Muscle layer of colon (tissue), 2 donors: Measurements from ENCODE around the gene CDC42EP4.

Source experiments
- H3K27ac ChIP-seq: one replicate; pipeline ENCODE4 v1.7.0; 2013; ENCODE audit warnings: low read depth, mild to moderate bottlenecking, low read length, moderate library complexity
- H3K27me3 ChIP-seq, 2 donors: one replicate each; pipeline ENCODE4 v1.7.0; 2013; ENCODE audit warnings: low read length in 2 of 2, mild to moderate bottlenecking in 2 of 2; ENCODE audit not compliant: insufficient read depth in 2 of 2, control insufficient read depth in 1 of 2
- H3K36me3 ChIP-seq: one replicate; pipeline ENCODE4 v1.7.0; 2013; ENCODE audit warnings: mild to moderate bottlenecking, low read length; ENCODE audit not compliant: insufficient read depth
- H3K4me1 ChIP-seq: one replicate; pipeline ENCODE4 v1.7.0; 2013; ENCODE audit warnings: mild to moderate bottlenecking, low read length; ENCODE audit not compliant: insufficient read depth
- H3K4me3 ChIP-seq, 2 donors: one replicate each; pipeline ENCODE4 v1.7.0; 2013; ENCODE audit warnings: low read length in 2 of 2, low read depth in 1 of 2, mild to moderate bottlenecking in 1 of 2, moderate library complexity in 1 of 2
- H3K9ac ChIP-seq: one replicate; pipeline ENCODE4 v1.7.0; 2013; ENCODE audit warnings: low read length
- H3K9me3 ChIP-seq: one replicate; pipeline ENCODE4 v1.7.0; 2013; ENCODE audit warnings: mild to moderate bottlenecking, low read length
- donor health status: abdominal sarcoma.
- donor health status: Adenocarcinoma of cecum.

CDC42EP4 gene

DNA sequence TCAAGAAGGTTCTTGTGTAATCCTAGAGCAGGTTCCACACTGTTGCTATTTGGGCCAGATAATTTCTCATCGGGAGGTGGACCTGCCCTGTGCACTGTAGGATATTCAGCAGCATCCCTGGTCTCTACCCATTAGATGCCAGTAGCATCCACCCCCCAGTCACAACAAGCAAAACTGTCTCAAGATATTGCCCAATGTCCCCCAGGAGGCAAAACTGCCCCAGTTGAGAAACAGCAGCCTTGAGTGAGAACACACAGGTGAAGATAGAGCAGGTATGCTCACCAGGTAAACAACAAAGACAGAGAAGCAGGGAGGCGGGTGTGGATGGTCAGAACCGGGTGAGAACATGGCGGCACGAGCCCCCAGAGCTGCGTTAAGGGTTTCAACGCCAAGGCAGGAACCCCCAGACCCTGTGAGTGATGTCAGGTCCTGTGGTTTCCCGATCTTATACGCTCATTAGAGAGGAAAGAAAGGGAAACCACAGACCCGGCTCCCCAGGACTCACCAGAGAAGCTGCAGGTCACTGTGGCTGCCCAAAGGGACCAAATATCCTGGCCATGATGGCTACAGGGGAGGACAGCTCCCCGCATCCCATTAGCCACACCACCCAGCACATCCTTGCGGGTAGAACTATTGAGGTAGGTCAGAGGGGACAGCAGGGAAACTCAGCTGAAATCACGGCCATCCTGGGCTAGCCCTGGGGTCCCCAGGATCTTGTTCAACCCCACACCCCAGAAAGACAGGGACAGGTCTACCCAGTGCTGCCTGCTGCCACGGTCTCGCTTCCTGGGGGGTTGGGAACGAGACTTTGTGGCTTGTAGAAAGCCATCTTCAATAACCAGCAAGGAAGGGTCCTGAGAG is 21.2 kb downstream of the CDC42EP4 start:
- H3K9me3 ChIP-seq = no peaks in the 10 kb centered on the region
- peak overlapping the region; percentile 47 for H3K9ac ChIP-seq
- H3K4me3 ChIP-seq = peak overlapping the region; percentile 2 to 9
- H3K4me1 ChIP-seq = peaks cover 98% of the 10 kb centered on the region
- peak overlapping the region; percentile 65 for H3K27ac ChIP-seq
- H3K27me3 ChIP-seq = no peaks in the 10 kb centered on the region
- peaks cover 13% of the 10 kb centered on the region for H3K36me3 ChIP-seq

DNA sequence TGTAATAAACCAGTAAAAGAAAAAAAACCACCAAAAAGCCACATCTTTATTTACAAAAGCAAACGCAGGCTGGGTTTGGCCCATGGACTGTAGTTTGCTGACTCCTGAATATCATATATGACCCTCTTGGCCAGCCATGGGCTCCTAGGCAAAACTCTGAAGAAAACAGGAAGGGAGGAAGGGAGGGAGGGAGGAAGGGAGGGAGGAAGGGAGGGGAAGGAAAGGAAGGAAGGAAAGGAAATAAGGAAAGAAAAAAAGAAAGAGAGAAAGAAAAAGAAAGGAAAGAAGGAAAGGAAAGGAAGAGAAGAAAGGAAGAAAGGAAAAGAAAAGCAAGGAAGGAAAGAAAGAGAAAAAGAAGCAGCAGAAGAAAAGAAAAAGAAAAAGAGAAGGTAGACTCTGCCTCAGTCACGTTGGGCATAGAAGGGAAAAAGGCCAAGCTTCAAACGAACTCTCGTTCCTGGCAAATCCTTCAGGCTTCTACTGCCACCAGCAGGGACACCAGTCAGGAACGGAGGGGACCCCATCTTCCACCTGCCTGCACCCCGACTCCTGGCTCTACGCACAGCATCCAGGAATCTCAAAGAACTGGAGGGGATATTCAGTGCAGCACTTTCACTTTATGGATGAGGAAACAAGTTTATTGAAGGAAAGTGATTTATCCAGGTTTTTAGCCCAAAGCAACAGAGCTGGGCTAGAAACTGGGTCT is 22.1 kb downstream of the CDC42EP4 start:
- Histone ChIP-seq H3K27me3 (no peaks in the 10 kb centered on the region), H3K9me3 (no peaks in the 10 kb centered on the region), H3K9ac (peak overlapping the region; percentile 47), H3K4me1 (peaks cover 99% of the 10 kb centered on the region), H3K4me3 (no peak overlapping the region), H3K36me3 (peaks cover 16% of the 10 kb centered on the region), H3K27ac (peak overlapping the region; percentile 65)

DNA sequence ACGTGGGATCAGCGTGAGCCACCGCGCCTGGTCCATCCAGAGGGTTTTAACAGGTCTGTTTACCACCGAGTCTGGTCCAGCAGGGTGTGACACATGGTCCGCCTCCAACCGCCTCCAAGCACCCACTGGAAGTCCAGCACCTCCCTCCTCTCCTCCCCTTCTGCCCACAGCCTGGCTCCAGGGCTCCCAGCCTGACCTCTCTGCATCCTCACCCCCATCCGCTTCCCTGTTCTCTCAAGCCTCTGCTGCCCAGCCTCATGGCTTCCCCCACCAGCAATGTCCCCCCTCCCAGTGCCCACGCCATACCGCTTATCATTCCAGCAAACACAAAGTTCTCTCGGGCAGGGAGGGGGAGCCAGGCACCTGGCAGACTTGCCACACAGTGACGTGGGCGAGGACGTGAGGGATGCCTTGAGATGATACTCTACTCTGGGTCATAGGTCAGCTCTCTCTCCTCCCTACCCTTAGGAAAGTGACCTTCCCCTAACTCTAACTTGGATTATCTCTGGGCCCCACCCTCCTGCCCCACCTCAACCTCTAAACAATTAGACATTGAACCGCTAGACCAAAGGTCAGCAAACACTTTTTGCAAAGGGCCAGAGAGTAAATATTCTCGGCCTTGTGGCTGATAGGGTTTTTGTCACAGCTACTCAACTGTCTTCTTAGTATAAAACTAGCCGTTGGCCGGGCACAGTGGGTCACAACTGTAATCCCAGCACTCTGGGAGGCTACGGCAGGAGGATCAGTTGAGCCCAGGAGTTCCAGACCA is 23.1 kb downstream of the CDC42EP4 start:
- Histone ChIP-seq H3K9me3 (no peaks in the 10 kb centered on the region), H3K27me3 (no peaks in the 10 kb centered on the region), H3K27ac (peak overlapping the region; percentile 65), H3K4me3 (no peak overlapping the region), H3K36me3 (peaks cover 16% of the 10 kb centered on the region), H3K4me1 (peaks cover 99% of the 10 kb centered on the region), H3K9ac (peak overlapping the region; percentile 5)

DNA sequence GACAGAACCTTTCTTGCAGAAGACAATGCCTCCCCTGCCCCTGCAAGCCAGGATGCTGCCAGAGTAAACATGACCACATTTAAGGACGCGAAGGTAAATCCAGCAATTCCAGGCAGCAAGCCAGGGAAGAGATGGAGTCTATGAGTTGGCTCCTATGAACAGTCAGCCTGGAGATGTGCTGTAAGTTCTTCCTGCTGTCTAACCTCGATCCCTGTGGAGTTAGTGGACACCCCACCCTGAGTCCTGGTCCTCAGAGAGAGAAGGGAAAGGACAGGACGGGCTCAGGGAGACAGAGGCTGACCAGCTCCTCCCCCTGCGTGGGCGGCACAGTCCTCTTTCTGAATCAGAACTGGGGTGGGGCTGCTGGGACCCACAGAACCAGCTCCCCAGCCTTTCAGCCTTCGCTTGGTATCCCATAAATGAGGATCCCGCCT is 24.9 kb downstream of the CDC42EP4 start:
- Histone ChIP-seq H3K9ac (peak overlapping the region; percentile 21), H3K4me3 (peak overlapping the region in 1 of 2 donors; percentile 23), H3K4me1 (peaks cover 84% of the 10 kb centered on the region), H3K27ac (peak overlapping the region; percentile 81), H3K9me3 (no peaks in the 10 kb centered on the region), H3K27me3 (no peaks in the 10 kb centered on the region), H3K36me3 (peaks cover 16% of the 10 kb centered on the region)

DNA sequence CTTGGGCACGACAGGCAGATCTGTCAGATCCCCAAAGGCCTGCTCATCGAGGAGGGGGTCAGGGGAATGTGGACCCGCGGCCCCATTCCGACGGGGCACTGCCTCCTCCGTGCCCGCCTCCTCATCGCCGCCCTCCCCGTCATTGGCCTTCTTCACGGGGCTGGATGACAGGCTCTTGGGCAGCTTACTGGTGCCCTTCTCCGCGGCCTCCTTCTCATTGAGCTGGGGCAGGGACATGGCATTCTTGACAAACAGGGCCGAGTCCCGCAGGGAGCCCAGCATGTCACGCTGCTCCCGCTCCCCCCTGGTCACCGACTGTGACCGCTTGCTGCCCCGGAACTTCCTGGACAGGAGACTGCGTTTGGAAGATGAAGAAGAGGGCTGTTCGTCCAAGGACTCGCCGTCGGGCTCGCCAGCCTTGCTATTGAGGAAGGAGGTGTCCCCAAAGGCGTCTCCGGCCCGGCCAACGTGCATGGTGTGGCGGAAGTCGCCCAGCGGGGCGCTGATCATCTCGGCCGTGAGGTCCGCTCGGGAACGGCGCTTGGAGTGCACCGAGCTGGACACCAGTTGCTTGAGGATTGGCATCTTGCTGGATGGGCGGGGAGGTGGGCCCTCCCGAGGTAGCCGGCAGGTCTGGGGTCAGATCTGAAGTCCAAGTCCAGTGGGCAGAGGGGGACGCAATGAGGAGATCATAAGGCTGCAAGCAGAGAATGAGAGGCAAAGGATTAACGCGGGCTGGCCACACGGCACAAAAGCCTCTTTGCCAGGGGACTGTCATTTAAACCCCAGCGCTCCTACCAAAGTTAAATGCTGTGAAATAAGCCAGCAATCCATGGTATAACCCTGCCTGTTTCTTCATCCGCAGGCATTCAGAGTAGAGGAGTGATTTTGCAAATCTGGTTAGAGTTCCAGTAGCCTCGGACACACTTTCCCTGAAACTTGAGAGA is 25.6 kb downstream of the CDC42EP4 start:
- Histone ChIP-seq H3K36me3 (peaks cover 16% of the 10 kb centered on the region), H3K27me3 (no peaks in the 10 kb centered on the region), H3K4me1 (peaks cover 77% of the 10 kb centered on the region), H3K4me3 (peak overlapping the region in 1 of 2 donors; percentile 23), H3K9ac (peak overlapping the region; percentile 21), H3K27ac (peak overlapping the region; percentile 81), H3K9me3 (no peaks in the 10 kb centered on the region)

DNA sequence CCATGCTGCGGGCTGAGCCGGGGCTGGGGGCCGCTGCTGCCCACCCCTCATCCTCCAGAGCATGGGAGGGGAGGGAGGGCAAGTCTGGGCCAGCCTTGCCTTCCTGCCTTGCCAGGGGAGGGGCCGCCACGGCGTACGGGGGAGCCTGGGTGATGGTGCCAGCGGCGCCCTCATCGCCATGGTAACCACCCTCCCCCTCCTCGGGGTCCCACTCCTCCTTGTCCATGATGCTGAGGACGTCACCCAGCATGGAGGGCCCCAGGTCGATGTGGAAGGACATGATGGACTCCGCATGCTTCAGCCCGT is 26.2 kb downstream of the CDC42EP4 start:
- Histone ChIP-seq H3K27ac (peak overlapping the region; percentile 14), H3K9me3 (no peaks in the 10 kb centered on the region), H3K36me3 (peaks cover 16% of the 10 kb centered on the region), H3K4me1 (peaks cover 70% of the 10 kb centered on the region), H3K4me3 (no peak overlapping the region), H3K27me3 (no peaks in the 10 kb centered on the region), H3K9ac (no peak overlapping the region)

DNA sequence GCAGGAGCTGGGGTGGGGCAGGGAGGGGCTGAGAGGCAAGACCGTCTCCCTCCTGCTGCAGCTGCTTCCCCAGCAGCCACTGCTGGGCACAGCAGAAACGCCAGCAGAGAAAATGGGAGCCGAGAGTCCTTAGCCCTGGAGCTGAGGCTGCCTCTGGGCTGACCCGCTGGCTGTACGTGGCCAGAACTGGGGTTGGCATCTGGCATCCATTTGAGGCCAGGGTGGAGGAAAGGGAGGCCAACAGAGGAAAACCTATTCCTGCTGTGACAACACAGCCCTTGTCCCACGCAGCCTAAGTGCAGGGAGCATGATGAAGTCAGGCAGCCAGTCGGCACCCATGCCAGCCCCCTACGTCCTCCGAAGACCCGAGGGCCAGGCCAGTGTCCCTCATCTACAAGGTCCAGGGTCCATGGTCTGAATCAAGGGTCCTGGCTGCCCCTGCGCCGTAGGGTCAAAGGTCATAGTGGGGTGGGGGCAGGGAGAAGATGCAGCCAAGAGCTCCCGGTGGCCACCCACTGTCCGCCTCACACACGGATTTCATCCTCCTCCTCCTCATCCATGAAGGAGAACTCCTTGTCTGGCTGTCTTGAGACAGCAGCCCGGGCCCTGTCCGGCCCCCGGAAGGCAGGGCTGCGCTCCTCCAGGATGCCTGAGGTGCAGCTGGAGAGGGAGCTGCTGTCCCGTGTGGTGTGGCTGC is 26.7 kb downstream of the CDC42EP4 start:
- Histone ChIP-seq H3K27ac (peak overlapping the region; percentile 14), H3K9me3 (no peaks in the 10 kb centered on the region), H3K36me3 (peaks cover 16% of the 10 kb centered on the region), H3K9ac (no peak overlapping the region), H3K27me3 (no peaks in the 10 kb centered on the region), H3K4me3 (no peak overlapping the region), H3K4me1 (peaks cover 65% of the 10 kb centered on the region)

DNA sequence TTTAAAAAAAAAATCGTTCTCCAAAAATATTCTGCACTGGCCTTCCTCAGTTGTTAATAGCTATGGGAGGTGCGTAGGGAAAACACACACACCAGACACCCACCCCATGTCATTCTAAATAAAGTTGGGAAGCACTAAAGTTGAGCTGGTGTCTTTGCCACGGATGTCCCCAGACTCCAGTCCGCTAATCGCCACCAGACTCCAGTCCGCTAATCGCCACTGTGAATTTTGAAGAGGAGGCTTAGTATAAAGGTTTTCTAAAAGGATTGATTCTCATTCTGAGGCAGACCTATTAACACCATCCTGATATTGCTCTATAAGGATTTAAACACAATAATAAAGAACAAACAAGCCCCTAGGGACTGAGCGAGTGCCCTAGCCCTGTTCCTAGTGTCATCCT is 27.4 kb downstream of the CDC42EP4 start:
- Histone ChIP-seq H3K9ac (no peak overlapping the region), H3K4me3 (no peak overlapping the region), H3K4me1 (peaks cover 58% of the 10 kb centered on the region), H3K36me3 (peaks cover 16% of the 10 kb centered on the region), H3K27me3 (no peaks in the 10 kb centered on the region), H3K9me3 (no peaks in the 10 kb centered on the region), H3K27ac (peak overlapping the region; percentile 3)

DNA sequence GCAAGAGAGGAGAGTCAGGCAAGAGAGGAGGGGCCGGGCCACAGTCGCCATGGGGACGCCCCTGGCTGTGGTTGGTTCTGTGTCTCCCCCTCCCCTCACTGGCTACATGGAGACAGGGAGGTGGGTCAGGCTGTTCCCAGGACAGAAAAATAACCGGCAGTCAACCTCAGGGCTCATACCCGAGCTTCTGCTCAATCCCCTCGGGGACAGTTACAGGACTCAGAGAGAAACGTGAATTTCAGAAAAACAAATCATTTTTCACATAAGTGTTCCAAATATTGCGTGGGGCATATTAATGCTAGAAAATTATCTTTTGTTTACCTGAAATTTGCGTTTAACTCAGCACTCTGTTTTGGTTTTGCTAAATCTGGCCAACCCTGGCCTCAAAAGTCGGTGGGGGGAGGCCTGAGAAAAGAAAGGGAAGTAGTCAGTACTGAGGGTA is 27.9 kb downstream of the CDC42EP4 start:
- H3K9ac ChIP-seq = no peak overlapping the region
- H3K36me3 ChIP-seq = peaks cover 16% of the 10 kb centered on the region
- no peaks in the 10 kb centered on the region for H3K27me3 ChIP-seq
- peaks cover 56% of the 10 kb centered on the region for H3K4me1 ChIP-seq
- no peak overlapping the region for H3K4me3 ChIP-seq
- peak overlapping the region; percentile 3 for H3K27ac ChIP-seq
- H3K9me3 ChIP-seq = no peaks in the 10 kb centered on the region

DNA sequence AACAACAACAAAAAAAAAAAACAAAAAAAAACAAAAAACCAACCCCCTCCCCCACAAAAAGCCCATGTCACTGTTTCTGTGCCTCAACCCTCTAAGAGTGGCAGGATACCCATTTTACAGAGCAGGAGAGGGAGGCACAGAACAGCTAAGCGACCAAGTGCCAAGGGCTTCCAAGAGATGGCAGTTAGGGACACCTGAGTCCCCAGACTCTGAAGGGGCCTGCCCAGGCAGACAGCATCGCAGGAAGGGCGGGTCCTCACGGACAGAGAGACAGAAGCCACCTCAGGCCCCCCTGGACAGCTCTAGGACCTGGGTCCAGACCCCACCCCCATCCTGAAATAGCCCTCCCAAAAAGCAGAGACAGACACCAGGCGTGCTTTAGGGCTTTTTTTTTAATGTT is 28.6 kb downstream of the CDC42EP4 start:
- Histone ChIP-seq H3K4me3 (no peak overlapping the region), H3K36me3 (peaks cover 16% of the 10 kb centered on the region), H3K9me3 (no peaks in the 10 kb centered on the region), H3K9ac (no peak overlapping the region), H3K27me3 (no peaks in the 10 kb centered on the region), H3K27ac (no peak overlapping the region), H3K4me1 (peaks cover 56% of the 10 kb centered on the region)
